K562 (cell line): Measurements from ENCODE around the gene TANC1. TPM values are rescaled to one million over a fixed set of nuclear protein-coding genes. Genes with fewer than 3 reads are reported as not detected.

Experiments
- ATAC-seq: fragments of 200-7000 bp; cut with Tn5 transposase; 3 replicates; pipeline ENCODE4 v1.9.1; 2020; ENCODE audit warnings: moderate library complexity
- BruUV-seq: library from RNA; stranded (reverse); fragments of 400-500 nt; replicated peaks from 2 replicates; lab custom pipeline; 2021; lab: Mats Ljungman, UMichigan
- CTCF ChIA-PET: fragments of 300-600 bp; formaldehyde crosslinking; extraction: SDS; loops from one replicate; lab custom pipeline; 2021; ENCODE audit warnings: low intra/inter-chr PET ratio; lab: Yijun Ruan, JAX
- POLR2A ChIA-PET: fragments of 300-600, 350-650 bp; sonication (Branson Sonifier 250); formaldehyde crosslinking; extraction: SDS; loops from one replicate; lab custom pipeline; 2021; ENCODE audit warnings: antibody characterized with exemption, inconsistent platforms; lab: Yijun Ruan, JAX
- DNase-seq, 4 experiments: peaks; one replicate each; pipeline versions ENCODE4 v3.0.0 to v3.0.0-alpha.2; 2011 to 2018; ENCODE audit warnings: low spot score in 3 of 4, mixed read lengths in 3 of 4; ENCODE audit errors: extremely low read depth in 1 of 4
- FAIRE-seq: peaks from 2 replicates; lab custom pipeline; 2011; peaks lifted over from hg19 to GRCh38; lab: Jason Lieb, UNC
- H2AFZ ChIP-seq: 2 replicates; pipeline ENCODE4 v1.6.0; 2011; ENCODE audit warnings: low read depth, low read length, control low read depth, inconsistent platforms
- H3K27ac ChIP-seq: fragments of 200-600 bp; 3 replicates; pipeline ENCODE4 v1.8.0; 2011; ENCODE audit warnings: low read depth, mild to moderate bottlenecking, control low read depth, inconsistent platforms, low read length, moderate library complexity, mixed read lengths; ENCODE audit errors: extremely low read depth
- H3K27me3 ChIP-seq, 2 experiments: fragments of 300-600 bp in 1 of 2; 2 replicates in 1 of 2; 3 replicates in 1 of 2; pipeline versions ENCODE4 v1.6.0 to v1.8.0; 2011; ENCODE audit warnings: inconsistent platforms in 2 of 2, low read length in 2 of 2, mild to moderate bottlenecking in 1 of 2, mixed read lengths in 1 of 2, moderate library complexity in 1 of 2; ENCODE audit not compliant: control insufficient read depth in 2 of 2, insufficient read depth in 2 of 2
- H3K36me3 ChIP-seq: fragments of 300-600 bp; 3 replicates; pipeline ENCODE4 v1.8.0; 2011; ENCODE audit warnings: mild to moderate bottlenecking, low read length, inconsistent platforms; ENCODE audit not compliant: control insufficient read depth, insufficient read depth
- H3K4me1 ChIP-seq, 2 experiments: fragments of 200-600 bp in 1 of 2; replicated peaks in 1 of 2; 2 replicates in 1 of 2; 3 replicates in 1 of 2; pipeline versions ENCODE4 v1.5.1 to v1.8.0; 2011; ENCODE audit warnings: inconsistent platforms in 2 of 2, low read length in 2 of 2, mild to moderate bottlenecking in 1 of 2, mixed read lengths in 1 of 2, moderate library complexity in 1 of 2; ENCODE audit not compliant: control insufficient read depth in 2 of 2, insufficient read depth in 2 of 2
- H3K4me2 ChIP-seq: 2 replicates; pipeline ENCODE4 v1.6.1; 2011; ENCODE audit warnings: low read length, control low read depth, inconsistent platforms, mixed read lengths; ENCODE audit not compliant: insufficient read depth
- H3K4me3 ChIP-seq: fragments of 200-600 bp; sonication (generic), shearing (Covaris generic); 2 replicates; pipeline ENCODE4 v1.5.1; 2016; ENCODE audit warnings: control low read depth, inconsistent platforms
- H3K79me2 ChIP-seq: fragments of 200-600 bp; 3 replicates; pipeline ENCODE4 v1.8.0; 2011; ENCODE audit warnings: low read length, inconsistent platforms; ENCODE audit not compliant: control insufficient read depth, insufficient read depth
- H3K9ac ChIP-seq, 2 experiments: 2 replicates each; pipeline versions ENCODE4 v1.6.0 to v1.6.1; 2011; ENCODE audit warnings: low read depth in 2 of 2, low read length in 2 of 2, control low read depth in 1 of 2, inconsistent platforms in 1 of 2, mild to moderate bottlenecking in 1 of 2, mixed read lengths in 1 of 2; ENCODE audit not compliant: insufficient read depth in 1 of 2
- H3K9me1 ChIP-seq: one replicate; pipeline ENCODE4 v1.6.0; 2011; ENCODE audit warnings: inconsistent platforms, mild to moderate bottlenecking, low read length, moderate library complexity; ENCODE audit not compliant: control insufficient read depth, insufficient read depth
- H3K9me3 ChIP-seq: replicated peaks from 2 replicates; pipeline ENCODE4 v1.5.1; 2011; ENCODE audit warnings: low read depth, low read length, inconsistent platforms; ENCODE audit not compliant: control insufficient read depth, insufficient read depth
- H4K20me1 ChIP-seq: replicated peaks from 2 replicates; pipeline ENCODE4 v1.6.1; 2011; ENCODE audit warnings: low read length, inconsistent platforms, mixed read lengths; ENCODE audit not compliant: control insufficient read depth, insufficient read depth
- C11orf30 ChIP-seq: fragments of 450-650 bp; IDR thresholded peaks from 2 replicates; pipeline ENCODE4 v1.6.1; 2016; ENCODE audit warnings: low read depth, mild to moderate bottlenecking
- ETV5 ChIP-seq: sonication (generic); formaldehyde crosslinking; IDR thresholded peaks from 2 replicates; pipeline ENCODE4 v1.4.0; 2020; ENCODE audit warnings: low read depth, mild to moderate bottlenecking, missing genetic modification reagents
- PCBP1 ChIP-seq: fragments of 200-400 bp; formaldehyde crosslinking; IDR thresholded peaks from 2 replicates; pipeline ENCODE4 v1.6.1; 2018; ENCODE audit warnings: mild to moderate bottlenecking, low read depth, low read length; ENCODE audit not compliant: poor library complexity, severe bottlenecking
- TGIF2 ChIP-seq: sonication (generic); formaldehyde crosslinking; IDR thresholded peaks from 2 replicates; pipeline ENCODE4 v1.8.1; 2022; ENCODE audit warnings: mild to moderate bottlenecking, missing genetic modification reagents, moderate library complexity
- WGBS: fragments of 100-300 bp; shearing (Covaris generic); methylation state at CpG from one replicate; pipeline ENCODE4 v1.1.6; 2016; ENCODE audit warnings: low coverage, mixed read lengths; ENCODE audit not compliant: insufficient coverage; ENCODE audit errors: missing lambda C conversion rate; 5-methylcytosine and 5-hydroxymethylcytosine counted together
- in situ Hi-C: fragments of 300-500 bp; cut with MboI; formaldehyde crosslinking; loops from 4 replicates; pipeline ENCODE4 v1.15.0; 2018; ENCODE audit warnings: inconsistent platforms, mixed read lengths
- intact Hi-C: fragments of 100-400 bp; cut with micrococcal nuclease; formaldehyde crosslinking; loops from 2 replicates; pipeline ENCODE4 v1.14.2; 2022
- polyA plus RNA-seq, 8 experiments: library from polyadenylated mRNA; depleted of rRNA in 4 of 8; stranded (reverse) in 5 of 8; unstranded in 3 of 8; fragments of >200 nt; fragmentation: Nextera tagmentation in 2 of 8; fragmentation: Illumina TruSeq in 1 of 8; extraction: Ambion mirVana in 2 of 8; extraction: Trizol in 1 of 8; gene quantifications; 2 replicates each; pipeline versions ENCODE4 v1.2.1 to v1.2.3, GENCODE V29; 2011 to 2014; ENCODE audit warnings: inconsistent platforms in 1 of 8, missing spikeins in 1 of 8
- total RNA-seq, 7 experiments: library from RNA; depleted of rRNA in 6 of 7; stranded (reverse); fragments of >200 nt in 6 of 7; fragmentation: Illumina TruSeq in 2 of 7; extraction: Trizol in 2 of 7; gene quantifications; 2 replicates each; pipeline versions ENCODE4 v1.2.1 to v1.2.3, GENCODE V29; 2011 to 2021; ENCODE audit warnings: low replicate concordance in 1 of 7
- TF ChIP-seq, protein P1 (sequence below): sonication (generic); formaldehyde crosslinking; IDR thresholded peaks from 2 replicates; pipeline ENCODE4 v1.8.1; 2023; ENCODE audit warnings: mild to moderate bottlenecking, missing genetic modification reagents
- TF ChIP-seq, protein P2 (sequence below), 2 experiments: fragments of 450-650 bp; IDR thresholded peaks; 2 replicates each; pipeline ENCODE4 v1.6.1; 2016; ENCODE audit warnings: mild to moderate bottlenecking in 2 of 2, borderline replicate concordance in 1 of 2, low read depth in 1 of 2, moderate library complexity in 1 of 2
- TF ChIP-seq, protein P3 (sequence below): fragments of 250-450 bp; sonication (Bioruptor Pico); IDR thresholded peaks from 2 replicates; pipeline ENCODE4 v1.8.0; 2022; ENCODE audit warnings: inconsistent platforms

The TANC1 gene
- total and polyA plus RNA-seq, 9 of the 15 experiments (the other 6 are each of a cell fraction or from before 2014, with no cell fraction given) = under 0.01 to 0.20 (median 0.07) TPM; not detected in 1

DNA sequence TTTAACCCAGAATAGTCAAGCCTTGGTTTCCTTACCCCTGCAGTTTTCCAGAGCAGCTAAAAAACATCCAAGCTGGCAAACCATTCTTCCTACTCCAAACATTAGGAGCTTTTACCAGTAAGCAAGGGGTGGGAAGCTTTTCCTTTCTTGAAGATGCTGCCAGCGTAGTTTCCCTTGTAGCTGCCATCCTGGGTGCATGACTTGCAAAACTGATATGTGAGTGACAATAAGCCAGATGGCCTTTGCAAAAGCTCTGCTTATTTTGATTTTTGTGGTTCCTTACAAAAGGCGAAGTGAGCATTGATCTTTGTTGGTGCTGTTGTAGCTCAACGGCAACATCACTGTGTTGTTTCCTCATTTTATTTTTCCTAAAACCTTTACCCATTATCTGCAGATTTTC is 179.2 kb downstream of the TANC1 start (continued):
- TF ChIP-seq, protein P1, sequence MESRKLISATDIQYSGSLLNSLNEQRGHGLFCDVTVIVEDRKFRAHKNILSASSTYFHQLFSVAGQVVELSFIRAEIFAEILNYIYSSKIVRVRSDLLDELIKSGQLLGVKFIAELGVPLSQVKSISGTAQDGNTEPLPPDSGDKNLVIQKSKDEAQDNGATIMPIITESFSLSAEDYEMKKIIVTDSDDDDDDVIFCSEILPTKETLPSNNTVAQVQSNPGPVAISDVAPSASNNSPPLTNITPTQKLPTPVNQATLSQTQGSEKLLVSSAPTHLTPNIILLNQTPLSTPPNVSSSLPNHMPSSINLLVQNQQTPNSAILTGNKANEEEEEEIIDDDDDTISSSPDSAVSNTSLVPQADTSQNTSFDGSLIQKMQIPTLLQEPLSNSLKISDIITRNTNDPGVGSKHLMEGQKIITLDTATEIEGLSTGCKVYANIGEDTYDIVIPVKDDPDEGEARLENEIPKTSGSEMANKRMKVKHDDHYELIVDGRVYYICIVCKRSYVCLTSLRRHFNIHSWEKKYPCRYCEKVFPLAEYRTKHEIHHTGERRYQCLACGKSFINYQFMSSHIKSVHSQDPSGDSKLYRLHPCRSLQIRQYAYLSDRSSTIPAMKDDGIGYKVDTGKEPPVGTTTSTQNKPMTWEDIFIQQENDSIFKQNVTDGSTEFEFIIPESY (CRISPR knock-in tag) = no peak
- TF ChIP-seq C11orf30 (peak; percentile 73; the same call in 1 of the 2 replicates), ETV5 (CRISPR knock-in tag) (no peak)

DNA sequence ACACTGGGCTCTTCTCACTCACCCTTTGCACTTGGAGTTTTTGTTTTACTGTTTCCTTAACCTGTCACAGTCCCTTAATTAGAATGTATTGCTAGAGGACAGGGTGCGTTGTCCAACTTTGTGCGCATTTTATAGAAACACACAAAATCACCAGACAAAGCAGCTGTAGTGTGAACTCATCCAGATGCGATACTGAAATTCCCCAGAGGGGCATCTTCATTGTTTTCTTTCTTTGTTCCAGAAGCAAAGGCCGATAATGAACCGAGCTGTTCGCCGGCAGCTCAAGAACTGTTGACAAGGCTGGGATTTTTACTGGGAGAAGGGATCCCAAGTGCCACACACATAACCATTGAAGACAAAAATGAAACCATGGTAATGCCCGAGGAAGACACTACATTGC is 180.5 kb downstream of the TANC1 start:
- Histone ChIP-seq H3K9ac (no peak overlapping the region), H3K4me3 (no peak overlapping the region), H3K27me3 (peaks cover 31 to 45% of the 10 kb centered on the region in 2 experiments; a peak in 4 of 5 replicates), H3K9me3 (no peaks in the 10 kb centered on the region), H3K4me2 (no peak overlapping the region), H4K20me1 (no peaks in the 10 kb centered on the region), H2AFZ (no peak overlapping the region), H3K79me2 (no peaks in the 10 kb centered on the region), H3K27ac (no peak overlapping the region), H3K36me3 (no peaks in the 10 kb centered on the region), H3K4me1 (peaks cover 8 to 12% of the 10 kb centered on the region in 2 experiments; a peak in 4 of 5 replicates), H3K9me1 (no peaks in the 10 kb centered on the region)
- BruUV-seq = no TSS peak
- 40% methylated on average over 8 of the region's 8 CpGs for WGBS
- POLR2A ChIA-PET = interaction anchor here (1.5 to 7.5 kb wide), 5 partner anchors 12 to 30 kb away, joined by 3 to 48 read pairs (median 4); no protein-coding TSS in a partner anchor
- in situ Hi-C loops (no loop called here), intact Hi-C loops (no loop called here)
- FAIRE-seq (no peak), DNase-seq (no peak), ATAC-seq (no peak)
- CTCF ChIA-PET = no interaction called here
- TF ChIP-seq, protein P2, sequence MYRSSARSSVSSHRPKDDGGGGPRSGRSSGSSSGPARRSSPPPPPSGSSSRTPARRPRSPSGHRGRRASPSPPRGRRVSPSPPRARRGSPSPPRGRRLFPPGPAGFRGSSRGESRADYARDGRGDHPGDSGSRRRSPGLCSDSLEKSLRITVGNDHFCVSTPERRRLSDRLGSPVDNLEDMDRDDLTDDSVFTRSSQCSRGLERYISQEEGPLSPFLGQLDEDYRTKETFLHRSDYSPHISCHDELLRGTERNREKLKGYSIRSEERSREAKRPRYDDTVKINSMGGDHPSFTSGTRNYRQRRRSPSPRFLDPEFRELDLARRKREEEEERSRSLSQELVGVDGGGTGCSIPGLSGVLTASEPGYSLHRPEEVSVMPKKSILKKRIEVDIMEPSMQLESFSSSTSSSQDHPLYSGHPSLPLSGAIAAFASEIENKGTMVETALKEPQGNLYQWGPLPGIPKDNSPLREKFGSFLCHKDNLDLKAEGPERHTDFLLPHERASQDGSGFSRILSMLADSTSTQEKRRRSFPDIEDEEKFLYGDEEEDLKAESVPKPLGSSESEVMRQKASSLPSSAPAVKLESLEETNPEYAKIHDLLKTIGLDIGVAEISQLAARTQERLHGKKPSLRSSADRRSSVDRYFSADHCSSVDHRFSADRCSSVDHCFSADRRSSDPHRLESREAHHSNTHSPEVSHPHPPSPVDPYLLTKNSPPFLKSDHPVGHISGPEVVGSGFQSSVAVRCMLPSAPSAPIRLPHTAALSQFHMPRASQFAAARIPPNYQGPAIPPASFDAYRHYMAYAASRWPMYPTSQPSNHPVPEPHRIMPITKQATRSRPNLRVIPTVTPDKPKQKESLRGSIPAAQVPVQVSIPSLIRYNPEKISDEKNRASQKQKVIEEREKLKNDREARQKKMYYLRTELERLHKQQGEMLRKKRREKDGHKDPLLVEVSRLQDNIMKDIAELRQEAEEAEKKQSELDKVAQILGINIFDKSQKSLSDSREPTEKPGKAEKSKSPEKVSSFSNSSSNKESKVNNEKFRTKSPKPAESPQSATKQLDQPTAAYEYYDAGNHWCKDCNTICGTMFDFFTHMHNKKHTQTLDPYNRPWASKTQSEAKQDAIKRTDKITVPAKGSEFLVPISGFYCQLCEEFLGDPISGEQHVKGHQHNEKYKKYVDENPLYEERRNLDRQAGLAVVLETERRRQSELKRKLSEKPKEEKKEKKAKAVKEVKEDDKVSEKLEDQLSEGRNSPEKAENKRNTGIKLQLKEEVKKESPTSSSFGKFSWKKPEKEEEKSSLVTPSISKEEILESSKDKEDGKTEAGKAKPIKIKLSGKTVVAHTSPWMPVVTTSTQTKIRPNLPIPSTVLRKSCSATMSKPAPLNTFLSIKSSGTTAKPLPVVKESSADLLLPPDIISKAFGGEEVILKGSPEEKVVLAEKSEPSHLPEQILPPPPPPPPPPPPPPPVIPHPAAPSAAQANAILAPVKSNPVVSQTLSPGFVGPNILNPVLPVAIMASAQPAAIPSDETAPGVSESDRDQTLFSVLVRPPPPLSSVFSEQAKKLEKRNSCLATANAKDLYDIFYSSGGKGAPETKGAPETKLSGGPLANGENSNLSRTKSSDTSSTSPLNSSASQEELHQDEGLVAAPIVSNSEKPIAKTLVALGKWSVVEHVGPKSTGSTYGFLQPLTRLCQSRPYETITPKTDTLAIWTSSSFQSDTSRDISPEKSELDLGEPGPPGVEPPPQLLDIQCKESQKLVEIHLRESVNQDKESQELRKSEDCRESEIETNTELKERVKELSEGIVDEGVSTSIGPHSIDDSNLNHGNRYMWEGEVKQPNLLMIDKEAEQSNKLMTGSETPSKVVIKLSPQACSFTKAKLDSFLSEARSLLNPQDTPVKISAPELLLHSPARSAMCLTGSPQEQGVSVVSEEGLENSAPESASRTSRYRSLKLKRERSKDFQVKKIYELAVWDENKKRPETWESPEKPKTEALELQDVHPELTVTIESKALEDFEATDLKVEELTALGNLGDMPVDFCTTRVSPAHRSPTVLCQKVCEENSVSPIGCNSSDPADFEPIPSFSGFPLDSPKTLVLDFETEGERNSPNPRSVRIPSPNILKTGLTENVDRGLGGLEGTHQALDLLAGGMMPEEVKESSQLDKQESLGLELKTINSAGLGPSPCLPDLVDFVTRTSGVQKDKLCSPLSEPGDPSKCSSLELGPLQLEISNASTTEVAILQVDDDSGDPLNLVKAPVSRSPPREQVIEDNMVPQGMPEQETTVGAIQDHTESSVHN (IDR thresholded peaks at IDR 0.05; ENCODE audit: borderline replicate concordance in 1 of 2, low read depth in 1 of 2) = no peak
- TF ChIP-seq PCBP1 (no peak), TGIF2 (CRISPR knock-in tag) (no peak)
- TF ChIP-seq, protein P3, sequence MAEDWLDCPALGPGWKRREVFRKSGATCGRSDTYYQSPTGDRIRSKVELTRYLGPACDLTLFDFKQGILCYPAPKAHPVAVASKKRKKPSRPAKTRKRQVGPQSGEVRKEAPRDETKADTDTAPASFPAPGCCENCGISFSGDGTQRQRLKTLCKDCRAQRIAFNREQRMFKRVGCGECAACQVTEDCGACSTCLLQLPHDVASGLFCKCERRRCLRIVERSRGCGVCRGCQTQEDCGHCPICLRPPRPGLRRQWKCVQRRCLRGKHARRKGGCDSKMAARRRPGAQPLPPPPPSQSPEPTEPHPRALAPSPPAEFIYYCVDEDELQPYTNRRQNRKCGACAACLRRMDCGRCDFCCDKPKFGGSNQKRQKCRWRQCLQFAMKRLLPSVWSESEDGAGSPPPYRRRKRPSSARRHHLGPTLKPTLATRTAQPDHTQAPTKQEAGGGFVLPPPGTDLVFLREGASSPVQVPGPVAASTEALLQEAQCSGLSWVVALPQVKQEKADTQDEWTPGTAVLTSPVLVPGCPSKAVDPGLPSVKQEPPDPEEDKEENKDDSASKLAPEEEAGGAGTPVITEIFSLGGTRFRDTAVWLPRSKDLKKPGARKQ (CRISPR knock-in tag) = no peak
